ENCODE results near the gene TMEM109.

DNA sequence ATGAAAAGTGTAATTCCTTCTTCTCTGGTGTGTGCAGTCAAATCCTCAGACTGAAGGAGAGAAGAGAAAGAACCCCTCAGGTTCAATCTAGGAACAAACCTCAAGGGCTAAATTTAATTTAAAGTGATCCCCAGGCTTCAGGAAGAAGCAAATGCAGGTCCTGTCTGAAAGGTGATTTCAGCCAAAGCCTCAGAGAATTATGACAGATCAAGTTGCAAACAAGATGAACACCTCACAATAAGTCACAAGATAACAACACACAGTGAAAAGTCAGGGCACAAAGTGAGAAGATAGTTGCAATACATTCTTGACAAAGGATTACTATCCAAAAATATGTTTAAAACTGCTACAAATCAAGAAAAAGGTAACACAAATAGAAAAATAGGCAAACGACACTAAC, 34.9 kb upstream of the TMEM109 start:
- TF ChIP-seq POLR2A (IDR thresholded peaks at IDR 0.05) (no peak), POLR2AphosphoS5 (IDR thresholded peaks at IDR 0.05; ENCODE audit: insufficient read depth in 1 of 2, low read depth in 1 of 2) (no peak)
- TF ChIP-seq, protein P1, sequence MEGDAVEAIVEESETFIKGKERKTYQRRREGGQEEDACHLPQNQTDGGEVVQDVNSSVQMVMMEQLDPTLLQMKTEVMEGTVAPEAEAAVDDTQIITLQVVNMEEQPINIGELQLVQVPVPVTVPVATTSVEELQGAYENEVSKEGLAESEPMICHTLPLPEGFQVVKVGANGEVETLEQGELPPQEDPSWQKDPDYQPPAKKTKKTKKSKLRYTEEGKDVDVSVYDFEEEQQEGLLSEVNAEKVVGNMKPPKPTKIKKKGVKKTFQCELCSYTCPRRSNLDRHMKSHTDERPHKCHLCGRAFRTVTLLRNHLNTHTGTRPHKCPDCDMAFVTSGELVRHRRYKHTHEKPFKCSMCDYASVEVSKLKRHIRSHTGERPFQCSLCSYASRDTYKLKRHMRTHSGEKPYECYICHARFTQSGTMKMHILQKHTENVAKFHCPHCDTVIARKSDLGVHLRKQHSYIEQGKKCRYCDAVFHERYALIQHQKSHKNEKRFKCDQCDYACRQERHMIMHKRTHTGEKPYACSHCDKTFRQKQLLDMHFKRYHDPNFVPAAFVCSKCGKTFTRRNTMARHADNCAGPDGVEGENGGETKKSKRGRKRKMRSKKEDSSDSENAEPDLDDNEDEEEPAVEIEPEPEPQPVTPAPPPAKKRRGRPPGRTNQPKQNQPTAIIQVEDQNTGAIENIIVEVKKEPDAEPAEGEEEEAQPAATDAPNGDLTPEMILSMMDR (IDR thresholded peaks at IDR 0.05): no peak
